Glomerular endothelial cell (primary cell): ENCODE data around the gene RBBP8. TPM values are rescaled to one million over a fixed set of nuclear protein-coding genes. Genes with fewer than 3 reads are reported as not detected.
"Not testable (repeated sequence)": the region's sequence is repeated elsewhere in the genome, so short reads cannot be mapped to it uniquely, and the experiment has no call there.

Source experiments
- DNase-seq: peaks from one replicate; pipeline ENCODE4 v3.0.0-alpha.2; 2011; ENCODE audit warnings: low read depth, low spot score; ENCODE audit errors: extremely low read depth
- total RNA-seq: library from RNA; depleted of rRNA; stranded (reverse); fragments of >200 nt; gene quantifications from 2 replicates; pipeline ENCODE4 v1.2.3, GENCODE V29; 2015

RBBP8 gene
- 5.4 and 11.8 TPM in 2 replicates for total RNA-seq

DNA sequence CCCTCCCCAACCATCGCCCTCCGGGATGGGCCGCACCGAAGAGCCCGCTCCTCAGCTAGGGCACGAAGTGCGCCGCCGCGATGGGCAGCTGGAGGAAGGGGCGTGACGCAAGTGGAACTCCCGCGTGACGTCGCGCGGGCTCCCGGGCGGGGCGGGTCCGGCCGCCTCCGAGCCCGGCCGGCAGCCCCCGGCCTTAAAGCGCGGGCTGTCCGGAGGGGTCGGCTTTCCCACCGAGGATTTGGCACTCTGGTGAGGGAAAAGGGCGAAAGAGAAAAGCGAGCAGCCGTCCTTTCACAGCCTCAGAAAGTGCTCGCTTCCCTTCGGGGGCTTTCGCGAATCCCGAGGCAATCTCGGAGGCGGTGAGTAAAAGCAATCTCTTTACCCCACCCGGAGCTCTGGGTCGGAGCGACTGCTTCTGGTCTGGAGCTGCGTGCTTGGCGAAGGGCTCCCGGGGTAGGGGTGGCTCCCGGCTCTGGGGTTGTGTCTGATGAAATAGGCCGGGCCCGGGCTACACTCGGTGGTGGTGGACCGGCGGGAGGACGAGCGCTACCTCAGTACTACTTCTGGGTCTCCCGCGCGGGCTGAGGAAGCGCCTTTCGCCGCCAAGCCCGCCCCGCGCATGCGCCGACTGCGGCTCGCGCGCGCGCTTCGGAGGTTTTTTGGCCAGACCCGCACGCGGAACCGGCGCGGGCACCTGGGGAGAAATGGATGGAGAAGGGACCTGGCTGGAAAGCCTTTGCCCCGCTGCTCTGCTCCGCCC lies at the start of gene RBBP8:
RBBP8 (plus strand) TSS at position 123 of the 760 bp plus-strand sequence. CDS start 3,524 bp downstream, outside the sequence.
- DNase-seq = no peak

DNA sequence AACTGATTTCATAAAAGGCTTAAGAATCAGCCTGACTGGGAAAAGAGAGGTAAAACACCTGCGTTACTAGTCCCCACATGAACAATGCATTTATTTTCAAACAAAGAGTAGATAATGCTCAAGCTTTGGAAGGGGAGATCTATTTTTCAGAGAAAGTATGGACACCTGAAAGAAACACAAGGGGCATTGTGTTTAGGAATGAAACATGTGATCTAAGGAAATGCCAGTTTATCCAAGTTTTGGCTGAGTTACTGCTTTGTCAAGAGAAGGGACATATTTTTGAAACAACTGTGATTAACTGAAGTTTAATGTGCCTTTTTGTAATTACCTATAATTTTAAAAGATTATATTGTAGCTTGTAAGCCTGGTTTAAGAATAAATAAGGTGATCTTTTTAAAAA lies 49.3 kb upstream of the RBBP8 start:
- no peak for DNase-seq

DNA sequence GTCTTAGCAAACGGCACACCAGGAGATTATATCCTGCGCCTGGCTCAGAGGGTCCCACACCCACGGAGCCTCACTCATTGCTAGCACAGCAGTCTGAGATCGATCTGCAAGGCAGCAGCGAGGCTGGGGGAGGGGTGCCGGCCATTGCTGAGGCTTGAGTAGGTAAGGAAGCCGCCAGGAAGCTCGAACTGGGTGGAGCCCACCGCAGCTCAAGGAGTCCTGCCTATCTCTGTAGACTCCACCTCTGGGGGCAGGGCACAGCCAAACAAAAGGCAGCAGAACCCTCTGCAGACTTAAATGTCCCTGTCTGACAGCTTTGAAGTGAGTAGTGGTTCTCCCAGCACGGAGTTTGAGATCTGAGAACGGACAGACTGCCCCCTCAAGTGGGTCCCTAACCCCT lies 47.4 kb upstream of the RBBP8 start:
- not testable (repeated sequence) for DNase-seq

DNA sequence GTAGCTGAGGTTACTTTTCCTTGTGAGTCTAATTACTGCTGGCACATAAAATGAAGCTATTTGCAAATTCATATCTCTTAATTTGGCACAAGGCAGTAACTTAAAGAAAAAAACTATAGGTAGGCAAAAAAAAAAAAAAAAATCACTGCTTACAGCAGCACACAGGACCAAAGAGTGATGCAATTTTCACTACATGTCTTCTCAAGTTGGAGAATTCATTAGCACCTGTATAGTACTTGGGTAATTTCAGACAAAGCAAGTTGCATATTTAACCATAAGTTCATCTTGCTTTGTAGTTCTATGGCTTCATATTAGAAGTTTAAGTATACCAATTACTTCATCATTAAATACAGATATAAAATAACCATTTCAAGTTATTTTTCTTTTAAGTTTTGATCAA lies 33.7 kb upstream of the RBBP8 start:
- DNase-seq = no peak

DNA sequence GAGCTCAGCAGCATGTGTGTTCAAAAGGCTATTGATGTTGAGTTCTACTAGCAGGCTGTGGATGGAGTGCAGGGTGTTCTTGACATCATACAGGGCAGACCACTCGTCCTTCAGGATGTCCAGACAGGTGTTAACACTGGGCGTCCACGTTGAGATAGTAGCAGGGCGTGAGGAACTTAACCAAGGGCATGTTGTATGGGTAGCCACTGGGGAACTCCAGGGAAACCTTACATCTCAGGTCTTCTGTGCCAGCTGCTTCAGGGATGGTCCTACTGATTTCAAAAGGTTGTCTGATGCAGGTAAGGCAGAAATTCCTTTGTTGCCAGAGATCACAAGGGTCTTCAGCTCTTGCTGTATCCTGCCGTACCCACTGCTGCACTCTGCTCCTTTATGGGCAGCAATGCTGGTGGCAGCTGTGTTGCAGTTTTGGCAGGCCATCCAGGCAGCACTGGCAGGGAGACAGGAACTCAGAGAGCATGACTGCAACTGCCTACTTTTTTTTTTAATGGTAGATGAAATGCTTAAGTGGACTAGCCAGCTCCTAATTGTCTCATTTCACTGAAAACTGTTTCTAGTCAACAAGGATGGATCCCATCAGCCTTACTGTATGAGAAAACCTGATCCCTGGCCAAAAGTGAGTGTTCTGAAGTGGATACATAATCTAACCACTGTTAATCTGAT lies 32.4 kb upstream of the RBBP8 start:
- DNase-seq = no peak

DNA sequence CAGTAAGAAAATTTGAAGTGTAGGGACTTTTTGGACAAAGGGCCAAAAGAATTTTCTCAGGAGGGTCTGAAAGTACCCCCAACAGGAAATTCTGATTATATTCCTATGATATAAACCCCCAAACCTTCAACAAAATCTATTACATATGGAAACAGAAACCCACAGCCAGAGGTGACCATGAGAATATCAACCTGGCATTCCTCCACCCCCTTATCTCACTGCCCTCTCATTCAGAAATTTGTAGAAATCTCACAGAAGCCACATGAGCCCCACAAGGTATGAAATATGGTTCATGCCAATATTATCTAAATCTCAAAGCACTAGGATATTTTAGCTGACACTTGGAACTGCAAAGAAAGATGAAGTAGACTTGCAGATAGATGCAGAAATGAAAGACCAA lies 31.0 kb upstream of the RBBP8 start:
- DNase-seq = no peak

DNA sequence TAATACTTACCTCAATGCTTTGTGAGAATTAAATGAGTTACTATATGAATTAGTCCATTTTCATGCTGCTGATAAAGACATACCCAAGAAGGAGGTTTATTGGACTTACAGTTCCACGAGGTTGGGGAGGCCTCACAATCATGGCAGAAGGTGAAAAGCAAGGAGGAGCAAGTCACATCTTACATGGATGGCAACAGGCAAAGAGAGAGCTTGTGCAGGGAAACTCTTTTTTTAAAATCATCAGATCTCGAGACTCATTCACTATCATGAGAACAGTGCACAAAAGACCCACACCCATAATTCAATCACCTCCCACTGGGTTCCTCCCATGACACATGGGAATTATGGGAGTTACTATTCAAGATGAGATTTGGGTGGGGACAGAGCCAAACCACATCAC lies 29.9 kb upstream of the RBBP8 start:
- DNase-seq = not testable (repeated sequence)

DNA sequence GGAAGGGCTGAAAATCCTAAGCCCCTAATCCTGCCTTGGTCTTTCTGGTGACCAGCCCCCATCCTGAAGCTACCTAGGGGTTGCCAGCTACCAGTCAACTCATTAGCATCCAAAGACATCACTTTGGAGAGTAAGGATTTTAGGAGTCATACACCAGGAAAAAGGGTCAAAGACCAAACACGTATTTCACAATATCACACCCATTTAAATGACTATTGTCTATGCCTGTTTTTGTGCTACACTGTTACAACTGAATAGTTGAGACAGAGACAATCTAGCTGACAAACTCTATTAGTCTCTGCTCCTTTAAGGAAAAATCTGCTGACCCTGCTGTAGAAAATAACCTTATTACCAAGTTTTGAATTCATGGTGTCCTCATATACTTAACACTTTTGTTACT lies 21.0 kb upstream of the RBBP8 start:
- DNase-seq = no peak

DNA sequence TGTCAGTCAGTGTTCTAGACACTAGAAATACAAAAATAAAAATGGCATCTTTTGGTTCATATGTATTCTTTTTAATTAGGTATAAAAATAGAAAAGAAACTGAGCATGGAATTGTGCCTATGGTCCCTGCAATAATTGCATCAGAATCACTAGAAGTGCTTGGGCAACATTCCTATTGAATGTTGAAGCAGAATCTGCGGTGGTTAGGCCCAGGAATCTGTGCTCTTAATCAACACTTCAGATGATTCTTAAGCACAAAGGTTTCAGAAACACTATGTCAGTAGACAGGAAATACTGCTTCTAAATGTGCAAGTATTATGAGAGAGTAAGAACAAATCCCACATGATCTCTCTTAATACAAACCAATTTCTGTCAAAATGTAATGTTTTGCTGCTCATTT lies 20.3 kb upstream of the RBBP8 start:
- DNase-seq = no peak

DNA sequence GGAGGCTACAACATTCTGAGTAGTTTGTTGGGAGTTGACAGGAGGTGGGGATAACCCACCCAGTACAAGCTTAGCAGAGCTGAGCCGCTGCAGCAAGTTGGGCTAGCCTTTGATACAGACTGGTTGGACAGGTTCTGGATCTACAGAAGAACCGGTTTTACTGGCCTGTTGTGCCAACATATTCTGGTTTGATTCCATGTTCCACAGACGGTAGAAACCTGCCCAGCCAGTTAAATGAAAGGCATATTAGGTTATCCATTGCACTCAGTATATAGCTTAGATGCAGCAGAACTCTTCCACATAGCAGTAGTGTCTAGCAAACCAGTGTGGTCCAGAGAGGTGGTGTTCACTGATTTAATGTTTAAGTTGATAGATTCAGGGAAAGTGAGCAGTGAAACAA lies 19.3 kb upstream of the RBBP8 start:
- DNase-seq = no peak

DNA sequence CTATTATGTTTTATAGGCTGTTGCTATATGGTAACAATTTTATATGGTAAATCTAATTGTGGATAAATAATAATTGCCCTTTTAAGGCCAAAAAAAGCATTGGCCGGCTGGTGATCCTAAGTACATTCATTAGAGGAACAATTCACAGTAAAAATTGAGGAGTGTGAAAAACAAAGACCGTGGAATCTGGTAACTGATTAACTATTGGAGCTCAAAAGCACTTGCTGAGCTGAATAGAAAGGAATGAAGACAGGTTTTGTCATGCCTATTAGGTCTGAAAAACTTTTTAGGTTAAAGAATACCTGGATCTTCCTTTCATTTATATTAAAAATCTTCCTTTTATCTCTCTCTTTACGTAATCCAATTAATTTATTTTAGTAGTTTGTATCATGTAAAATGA lies 18.5 kb upstream of the RBBP8 start:
- no peak for DNase-seq

DNA sequence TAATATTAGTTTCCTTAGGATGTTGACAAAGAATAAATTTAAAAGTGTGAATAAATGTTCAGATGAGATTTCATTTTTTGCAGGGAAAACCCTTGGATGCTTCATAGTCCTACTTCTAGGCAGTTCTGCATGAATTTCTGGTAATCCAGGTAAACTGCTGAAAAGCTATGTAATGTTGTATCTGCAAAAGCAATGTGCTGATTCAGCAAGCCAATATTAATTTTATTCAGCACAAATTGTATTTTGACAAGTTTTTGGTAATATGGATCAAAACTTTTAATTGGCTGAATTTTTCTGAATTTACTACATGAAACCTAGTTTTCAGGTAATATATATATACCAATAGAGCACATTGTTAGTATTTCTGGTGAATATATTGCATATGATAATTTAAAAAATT lies 17.8 kb upstream of the RBBP8 start:
- DNase-seq = no peak

DNA sequence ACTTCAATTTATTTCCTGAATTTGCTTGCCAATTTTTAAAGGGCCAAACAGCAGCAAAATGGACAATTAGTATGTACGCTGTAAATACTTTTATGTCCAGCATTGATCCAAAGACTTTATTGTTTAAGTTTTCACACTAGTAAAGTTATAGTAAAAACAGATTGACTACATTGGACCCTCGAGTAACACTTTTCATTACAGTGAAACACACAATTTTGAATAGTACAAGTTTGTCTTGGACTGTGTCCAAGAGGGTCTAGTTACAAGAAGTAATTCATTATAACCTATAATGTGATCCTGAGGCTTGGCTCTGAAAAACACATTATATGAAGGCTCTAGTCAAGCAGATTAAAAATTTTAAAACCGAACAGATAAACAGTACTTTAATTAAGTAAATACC lies 11.4 kb upstream of the RBBP8 start:
- DNase-seq = no peak

DNA sequence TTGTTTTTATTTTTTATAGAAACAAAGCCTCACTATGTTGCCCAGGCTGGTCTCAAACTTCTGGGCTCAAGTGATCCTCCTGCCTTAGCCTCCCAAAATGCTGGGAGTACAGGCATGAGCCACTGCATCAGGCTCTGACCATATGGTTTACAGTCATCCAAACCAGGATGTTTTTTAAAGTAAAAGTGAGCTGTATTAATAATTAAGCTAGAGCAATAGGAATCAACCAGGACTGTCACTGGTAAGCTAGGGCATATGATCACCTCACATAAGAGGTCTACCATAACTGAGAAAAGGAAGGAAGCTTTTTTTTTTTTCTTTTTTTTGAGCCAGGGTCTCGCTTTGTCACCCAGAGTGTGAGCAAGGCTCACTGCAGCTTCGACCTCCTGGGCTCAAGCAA lies 8.5 kb upstream of the RBBP8 start:
- DNase-seq = no peak

DNA sequence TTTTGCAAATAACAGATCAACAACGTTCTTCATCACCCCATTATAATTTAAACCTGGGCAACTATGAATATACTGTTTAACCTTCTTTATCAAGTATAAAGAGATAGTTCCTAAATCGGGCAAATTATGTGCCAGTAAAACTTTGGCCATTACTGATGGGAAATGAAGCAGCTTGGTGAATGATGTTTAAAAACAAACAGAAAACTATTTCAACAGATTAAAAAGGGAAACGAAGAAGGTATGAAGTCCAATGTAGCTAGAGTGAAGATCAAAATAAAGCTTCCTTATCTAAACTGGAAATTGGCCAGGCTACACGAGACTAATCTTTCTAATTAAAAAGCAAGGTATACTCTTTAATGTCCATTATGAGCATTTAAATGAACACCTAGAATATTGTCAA lies 6.7 kb upstream of the RBBP8 start:
- no peak for DNase-seq

DNA sequence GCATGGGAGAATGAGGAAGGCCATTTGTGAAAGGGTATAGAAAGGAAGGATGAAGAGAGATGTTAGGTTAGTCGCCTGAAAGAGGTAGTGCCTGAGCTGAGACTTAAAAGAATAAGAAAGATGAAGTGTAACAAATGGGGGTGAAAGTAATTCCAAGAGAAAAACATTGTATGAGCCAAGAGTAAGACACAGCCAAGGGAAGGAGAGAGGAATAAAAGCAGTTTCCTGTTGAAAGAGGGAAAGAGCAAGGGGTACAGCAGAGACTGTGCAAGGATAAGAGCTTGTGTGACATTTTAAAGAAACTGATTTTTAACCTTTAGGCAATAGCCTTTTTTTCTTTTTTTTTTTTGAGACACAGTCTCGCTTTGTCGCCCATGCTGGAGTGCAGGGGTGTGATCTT lies 4.8 kb upstream of the RBBP8 start:
- no peak for DNase-seq

DNA sequence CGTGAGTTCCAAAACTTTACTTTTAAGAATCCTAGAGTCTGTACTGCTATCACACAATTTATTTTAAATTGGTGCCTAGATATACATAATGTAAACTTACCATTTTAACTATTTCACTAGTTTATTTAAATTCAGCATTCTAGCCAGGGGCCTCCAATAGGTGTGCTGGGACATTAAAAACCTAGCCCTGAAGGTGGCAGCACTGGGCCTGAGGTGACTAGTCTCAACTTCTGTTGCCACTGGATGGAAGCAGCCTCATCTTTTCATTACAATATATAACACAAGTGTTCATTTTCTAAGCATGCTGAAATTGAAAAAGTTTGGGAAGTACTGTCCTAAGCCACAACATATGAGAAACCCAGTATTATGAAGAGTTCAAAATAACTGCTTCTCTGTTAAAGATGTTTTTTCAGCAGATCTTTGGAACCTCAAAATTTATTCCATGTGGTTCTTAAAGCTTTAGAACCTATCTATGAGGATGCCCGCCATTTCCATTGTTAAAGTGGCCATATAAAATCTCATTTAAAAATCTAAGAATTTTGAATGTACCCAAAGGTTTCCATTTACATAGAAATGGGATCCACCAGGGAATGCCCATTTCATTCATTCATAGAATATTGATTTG lies 2.9 kb upstream of the RBBP8 start:
- DNase-seq = no peak

DNA sequence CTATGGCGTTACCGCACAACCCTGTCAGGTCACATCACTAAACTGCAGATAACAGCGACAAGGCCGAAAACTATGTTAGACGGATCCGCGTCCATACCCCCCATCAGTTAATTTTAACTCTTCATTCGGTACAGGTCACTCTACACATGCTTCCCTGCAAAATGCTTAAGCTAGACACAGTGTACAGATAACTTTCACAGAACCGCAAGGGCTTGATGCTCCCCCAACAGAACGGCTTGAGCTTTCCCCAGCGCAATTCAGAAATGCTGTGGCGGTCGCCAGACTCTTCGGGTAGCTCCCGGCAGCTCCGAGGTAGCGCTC lies 283 bp upstream of the RBBP8 start:
- DNase-seq = no peak

DNA sequence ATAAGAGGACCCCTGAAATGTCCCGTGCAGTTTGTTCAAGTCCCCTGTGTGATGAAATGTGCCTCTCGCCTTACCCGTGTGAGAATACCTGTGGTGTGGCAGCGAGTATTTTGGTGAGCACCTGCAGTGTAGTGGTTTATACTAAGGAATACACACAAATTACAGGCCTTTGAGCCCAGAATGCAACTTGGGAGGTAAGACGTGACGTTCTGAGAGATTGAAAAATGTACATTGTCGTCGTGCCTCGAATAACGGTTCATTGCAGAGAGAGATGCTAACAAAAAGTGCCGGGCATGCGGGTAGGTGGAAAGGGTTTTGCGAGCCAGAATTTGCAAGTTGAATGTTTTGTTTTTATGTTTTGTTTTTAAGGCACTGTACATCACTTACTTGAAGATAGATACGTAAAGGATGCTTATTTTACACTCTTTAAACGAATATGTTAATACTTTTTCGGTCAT lies 867 bp downstream of the RBBP8 start:
- DNase-seq = no peak

DNA sequence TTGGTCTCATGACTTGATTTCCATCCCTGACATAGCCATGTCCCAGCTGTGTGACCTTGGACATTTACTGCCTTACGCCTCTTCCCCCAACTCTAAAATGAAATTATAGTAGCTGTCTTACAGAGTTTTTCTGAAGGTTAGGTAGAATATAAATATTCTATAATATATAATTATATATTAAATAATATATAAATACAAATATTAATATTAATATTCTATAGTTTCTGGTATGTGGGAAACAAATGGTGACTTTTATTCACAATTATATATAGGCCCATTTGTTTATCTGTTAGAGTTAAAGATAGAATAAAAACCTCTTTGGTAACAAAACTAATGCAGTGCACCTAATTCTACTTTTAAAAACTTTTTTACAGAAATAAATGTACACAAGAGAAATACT lies 1.7 kb downstream of the RBBP8 start:
- DNase-seq = no peak

DNA sequence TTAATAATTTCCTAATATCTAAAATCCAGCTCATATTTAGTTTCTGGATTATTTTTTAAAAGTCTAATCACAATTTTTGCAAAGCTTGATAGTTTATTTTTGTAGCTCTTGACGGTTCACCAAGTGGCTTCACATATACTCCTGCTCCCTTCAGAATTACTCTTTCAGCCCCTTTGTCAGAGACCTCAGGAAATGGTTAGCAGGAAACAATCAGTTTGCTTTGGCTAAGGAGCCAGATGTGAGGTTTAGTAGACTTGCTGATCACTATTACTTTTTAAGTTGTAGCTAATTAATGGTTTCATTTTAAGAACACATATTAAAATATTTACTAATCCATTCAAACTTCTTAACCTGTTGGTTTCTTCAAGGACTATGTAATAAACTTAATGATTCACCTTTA lies 2.3 kb downstream of the RBBP8 start:
- DNase-seq = no peak

DNA sequence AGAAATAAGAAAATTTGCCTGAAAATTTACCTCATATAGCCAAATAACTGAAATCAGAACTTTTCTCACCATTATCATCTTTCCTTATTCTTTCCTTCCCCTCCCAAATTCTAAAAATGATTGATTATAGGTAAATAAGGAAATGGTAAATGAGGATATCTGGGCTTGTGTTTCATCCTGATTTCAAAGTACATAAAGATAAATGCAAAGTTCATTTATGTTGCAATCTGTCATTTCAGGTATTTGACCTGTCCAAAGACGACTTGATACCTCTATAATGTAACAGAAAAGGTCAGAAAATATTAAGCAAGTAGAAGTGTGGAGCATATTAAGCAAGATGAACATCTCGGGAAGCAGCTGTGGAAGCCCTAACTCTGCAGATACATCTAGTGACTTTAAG lies 3.4 kb downstream of the RBBP8 start:
- no peak for DNase-seq
